ENCODE data around the gene TSHZ3. TPM values are rescaled to one million over a fixed set of nuclear protein-coding genes. Genes with fewer than 3 reads are reported as not detected.

The TSHZ3 gene
- total and polyA plus RNA-seq, 9 of the 15 experiments (the other 6 are each of a cell fraction or from before 2014, with no cell fraction given): 0.03 to 0.13 (median 0.05) TPM; not detected in 5

DNA sequence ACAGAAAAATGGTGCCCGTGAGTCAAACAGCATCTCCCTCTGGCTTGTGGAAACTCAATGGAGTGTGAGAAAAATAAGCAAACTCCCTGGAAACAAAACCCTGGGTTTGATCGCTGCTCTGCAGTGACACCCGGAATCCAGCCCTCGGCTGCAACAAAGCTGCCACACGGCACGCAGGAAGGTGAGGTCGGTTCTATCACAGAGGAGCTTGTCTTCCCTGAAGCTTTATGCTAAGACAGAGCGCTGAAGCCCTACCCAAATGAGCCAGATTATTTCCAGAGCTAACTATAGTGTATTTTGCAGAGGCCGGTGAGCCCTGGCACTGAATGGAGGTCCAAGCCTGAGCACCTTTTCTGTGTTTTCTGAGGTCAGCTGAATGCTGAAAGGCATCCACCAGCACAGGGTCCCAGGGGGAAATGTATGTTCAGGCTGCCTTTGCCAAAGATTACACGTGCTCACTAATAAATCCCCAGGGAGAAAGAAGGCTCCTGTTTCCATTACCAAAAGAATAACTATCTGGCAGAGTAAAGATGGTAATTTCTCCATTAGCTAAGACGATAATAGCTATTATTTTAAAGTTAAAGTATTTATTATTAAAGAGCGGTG is 77.8 kb downstream of the TSHZ3 start:
- H3K79me2 ChIP-seq (ENCODE audit: control insufficient read depth, insufficient read depth, low read length): no peaks in the 10 kb centered on the region
- no peaks in the 10 kb centered on the region for H4K20me1 ChIP-seq (replicated peaks; ENCODE audit: control insufficient read depth, insufficient read depth, low read length)
- 3% methylated on average over 12 of the region's 12 CpGs for WGBS (ENCODE audit: insufficient coverage, low coverage, missing lambda C conversion rate)
- H2AFZ ChIP-seq (ENCODE audit: low read depth, low read length): no peak overlapping the region
- DNase-seq (ENCODE audit: extremely low read depth in 1 of 4, low spot score in 3 of 4): no peak
- H3K9me3 ChIP-seq (replicated peaks; ENCODE audit: control insufficient read depth, insufficient read depth, low read depth, low read length): no peaks in the 10 kb centered on the region
- H3K9ac ChIP-seq (ENCODE audit: insufficient read depth in 1 of 2, low read depth in 2 of 2, low read length in 2 of 2): no peak overlapping the region
- no peak overlapping the region for H3K4me3 ChIP-seq
- H3K9me1 ChIP-seq (ENCODE audit: control insufficient read depth, insufficient read depth, low read length): no peaks in the 10 kb centered on the region
- no peak overlapping the region for H3K4me2 ChIP-seq (ENCODE audit: insufficient read depth, low read length)
- H3K4me1 ChIP-seq (replicated peaks in 1 of 2; ENCODE audit: control insufficient read depth in 2 of 2, insufficient read depth in 2 of 2, low read length in 2 of 2): no peaks in the 10 kb centered on the region
- no peaks in the 10 kb centered on the region for H3K36me3 ChIP-seq (ENCODE audit: control insufficient read depth, insufficient read depth, low read length)
- CTCF ChIA-PET (ENCODE audit: low intra/inter-chr PET ratio): interaction anchor here (0.6 kb wide), 1 partner anchor 259 kb away, joined by 3 read pairs; no protein-coding TSS in a partner anchor
- no TSS peak for BruUV-seq (replicated peaks)
- no peak for FAIRE-seq
- ATAC-seq: no peak
- POLR2A ChIA-PET: interaction anchor here (1.2 kb wide), 1 partner anchor 13 kb away, joined by 3 read pairs; no protein-coding TSS in a partner anchor
- H3K27ac ChIP-seq (ENCODE audit: extremely low read depth, low read depth, low read length): no peak overlapping the region
- TF ChIP-seq BCOR (IDR thresholded peaks at IDR 0.05): no peak
- no peak for TF ChIP-seq HMGN3 (IDR thresholded peaks at IDR 0.05; ENCODE audit: borderline replicate concordance, extremely low read depth, insufficient read length, low read depth, low read length)
- TF ChIP-seq TAF9B (IDR thresholded peaks at IDR 0.05; ENCODE audit: partially characterized antibody): no peak
- TF ChIP-seq TFAM (CRISPR knock-in tag; conservative IDR thresholded peaks at IDR 0.05): no peak
- no peak for TF ChIP-seq TCF3 (CRISPR knock-in tag; IDR thresholded peaks at IDR 0.05)
- TF ChIP-seq ZNF695 (CRISPR knock-in tag; IDR thresholded peaks at IDR 0.05): no peak
- in situ Hi-C loops (cut with MboI): no loop called here
- intact Hi-C loops (cut with micrococcal nuclease): no loop called here
- H3K27me3 ChIP-seq (ENCODE audit: control insufficient read depth in 2 of 2, insufficient read depth in 2 of 2, low read length in 2 of 2): peaks cover 20 to 37% of the 10 kb centered on the region in 2 experiments; a peak in 4 of 5 replicates

DNA sequence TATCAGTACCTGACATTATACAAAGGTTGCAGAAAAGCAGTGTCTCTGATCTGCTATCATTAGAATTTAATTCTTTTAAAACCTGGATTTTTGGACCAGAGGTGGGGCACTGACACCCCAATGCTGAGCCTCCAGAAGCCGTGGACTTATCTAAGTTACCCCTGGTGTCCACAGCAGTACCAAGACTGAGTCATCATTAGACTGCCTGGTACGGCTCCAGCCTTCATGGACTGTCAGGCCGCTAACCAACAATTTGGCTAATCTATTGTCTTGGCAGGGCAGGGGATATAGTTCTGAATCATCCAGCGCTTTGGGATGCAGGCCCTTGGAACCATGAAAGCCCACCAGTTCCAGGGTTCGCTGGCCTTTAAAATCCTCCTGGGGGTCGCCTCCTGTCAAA is 78.3 kb downstream of the TSHZ3 start:
- ChIA-PET CTCF (ENCODE audit: low intra/inter-chr PET ratio) (no interaction called here), POLR2A (no interaction called here)
- BruUV-seq (replicated peaks): no TSS peak
- FAIRE-seq (no peak), DNase-seq (ENCODE audit: extremely low read depth in 1 of 4, low spot score in 3 of 4) (no peak), ATAC-seq (no peak)
- no peaks in the 10 kb centered on the region for H3K9me3 ChIP-seq (replicated peaks; ENCODE audit: control insufficient read depth, insufficient read depth, low read depth, low read length)
- no peaks in the 10 kb centered on the region for H3K4me1 ChIP-seq (replicated peaks in 1 of 2; ENCODE audit: control insufficient read depth in 2 of 2, insufficient read depth in 2 of 2, low read length in 2 of 2)
- intact Hi-C loops (cut with micrococcal nuclease): no loop called here
- H3K36me3 ChIP-seq (ENCODE audit: control insufficient read depth, insufficient read depth, low read length): no peaks in the 10 kb centered on the region
- H3K4me2 ChIP-seq (ENCODE audit: insufficient read depth, low read length): no peak overlapping the region
- H3K27me3 ChIP-seq (ENCODE audit: control insufficient read depth in 2 of 2, insufficient read depth in 2 of 2, low read length in 2 of 2): peaks cover 17 to 35% of the 10 kb centered on the region in 2 experiments; a peak in 4 of 5 replicates
- H3K9me1 ChIP-seq (ENCODE audit: control insufficient read depth, insufficient read depth, low read length): no peaks in the 10 kb centered on the region
- H4K20me1 ChIP-seq (replicated peaks; ENCODE audit: control insufficient read depth, insufficient read depth, low read length): no peaks in the 10 kb centered on the region
- H3K79me2 ChIP-seq (ENCODE audit: control insufficient read depth, insufficient read depth, low read length): no peaks in the 10 kb centered on the region
- in situ Hi-C loops (cut with MboI): no loop called here
- no peak overlapping the region for H3K9ac ChIP-seq (ENCODE audit: insufficient read depth in 1 of 2, low read depth in 2 of 2, low read length in 2 of 2)
- H3K4me3 ChIP-seq: no peak overlapping the region
- no peak overlapping the region for H2AFZ ChIP-seq (ENCODE audit: low read depth, low read length)
- 0% methylated on average over 5 of the region's 6 CpGs for WGBS (ENCODE audit: insufficient coverage, low coverage, missing lambda C conversion rate)
- H3K27ac ChIP-seq (ENCODE audit: extremely low read depth, low read depth, low read length): no peak overlapping the region
- no peak for TF ChIP-seq PHB2 (IDR thresholded peaks at IDR 0.05; ENCODE audit: low read depth)
- 0 out of 2 replicates have a peak, but pooled peaks have one; percentile 31 for TF ChIP-seq JUND (IDR thresholded peaks at IDR 0.05; ENCODE audit: borderline replicate concordance, low read depth, low read length)
- TF ChIP-seq JUND (tag; IDR thresholded peaks at IDR 0.05; ENCODE audit: borderline replicate concordance, low read depth, low read length): no peak
- 0 out of 2 replicates have a peak, but pooled peaks have one; percentile 18 for TF ChIP-seq FOSL1 (tag; conservative IDR thresholded peaks at IDR 0.05)
- no peak for TF ChIP-seq ZNF76 (CRISPR knock-in tag; IDR thresholded peaks at IDR 0.05; ENCODE audit: borderline replicate concordance)
- TF ChIP-seq, protein P1, sequence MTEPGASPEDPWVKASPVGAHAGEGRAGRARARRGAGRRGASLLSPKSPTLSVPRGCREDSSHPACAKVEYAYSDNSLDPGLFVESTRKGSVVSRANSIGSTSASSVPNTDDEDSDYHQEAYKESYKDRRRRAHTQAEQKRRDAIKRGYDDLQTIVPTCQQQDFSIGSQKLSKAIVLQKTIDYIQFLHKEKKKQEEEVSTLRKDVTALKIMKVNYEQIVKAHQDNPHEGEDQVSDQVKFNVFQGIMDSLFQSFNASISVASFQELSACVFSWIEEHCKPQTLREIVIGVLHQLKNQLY (CRISPR knock-in tag; conservative IDR thresholded peaks at IDR 0.05): no peak
- no peak for TF ChIP-seq NFATC3 (IDR thresholded peaks at IDR 0.05)
- no peak for TF ChIP-seq PCBP2 (IDR thresholded peaks at IDR 0.05; ENCODE audit: low read depth, low read length, poor library complexity, severe bottlenecking)
- no peak for TF ChIP-seq ARID2 (IDR thresholded peaks at IDR 0.05)

Measured in K562 (cell line).